Gastrocnemius medialis (tissue), 4 donors: ENCODE data around the gene NLGN3. TPM values are rescaled to one million over a fixed set of nuclear protein-coding genes. Genes with fewer than 3 reads are reported as not detected.

Experiments
- ATAC-seq, 2 donors: fragments of 150-250 bp; one replicate each; pipeline ENCODE4 v1.9.1; 2016
- DNase-seq, 2 donors: peaks; one replicate each; pipeline ENCODE4 v3.0.0-alpha.2; 2019
- H3K27ac ChIP-seq, 4 donors: fragments of 200-600 bp; sonication (generic); 1 replicate in 1 of 4; 2 replicates in 3 of 4; pipeline ENCODE4 v1.5.1; 2016 to 2018; ENCODE audit warnings: mild to moderate bottlenecking in 2 of 4, moderate library complexity in 1 of 4
- H3K27me3 ChIP-seq, 3 donors: fragments of 200-600 bp; sonication (generic) in 2 of 3; 1 replicate in 1 of 3; 2 replicates in 2 of 3; pipeline versions ENCODE4 v1.5.1 to v1.6.0; 2016 to 2019; ENCODE audit warnings: mild to moderate bottlenecking in 1 of 3, moderate library complexity in 1 of 3
- H3K36me3 ChIP-seq, 2 donors: fragments of 200-600 bp; sonication (generic) in 1 of 2; one replicate each; pipeline ENCODE4 v1.5.1; 2017 to 2018
- H3K4me1 ChIP-seq, 2 donors: fragments of 200-600 bp; sonication (generic) in 1 of 2; one replicate each; pipeline ENCODE4 v1.5.1; 2016 to 2017; ENCODE audit warnings: mild to moderate bottlenecking in 2 of 2
- H3K4me3 ChIP-seq, 4 donors: fragments of 200-600 bp; sonication (generic) in 3 of 4; 1 replicate in 1 of 4; 2 replicates in 3 of 4; pipeline ENCODE4 v1.5.1; 2016 to 2019; ENCODE audit warnings: mild to moderate bottlenecking in 2 of 4
- H3K9me3 ChIP-seq, 3 donors: fragments of 200-600 bp; sonication (generic) in 2 of 3; 1 replicate in 1 of 3; 2 replicates in 2 of 3; pipeline ENCODE4 v1.5.1; 2016 to 2019
- POLR2A ChIP-seq, 2 donors: fragments of 450-650 bp; IDR thresholded peaks; one replicate each; pipeline ENCODE4 v1.6.1; 2017; ENCODE audit warnings: antibody characterized with exemption in 2 of 2, mild to moderate bottlenecking in 2 of 2, moderate library complexity in 2 of 2
- in situ Hi-C, 4 donors: fragments of 200-750 bp; cut with MboI; loops; one replicate each; pipeline versions ENCODE4 v1.15.0 to v1.8.0; 2017; ENCODE audit warnings: low sequenced_read_pairs in 4 of 4
- intact Hi-C: fragments of 100-400 bp; cut with DNase I; formaldehyde crosslinking; loops from one replicate; pipeline ENCODE4 v1.15.1; 2023; ENCODE audit warnings: low total_unique reads
- total RNA-seq, 4 donors: library from RNA; depleted of rRNA; stranded (reverse); fragments of >200 nt; gene quantifications; one replicate each; pipeline versions ENCODE4 v1.1.0 to v1.2.3, GENCODE V29; 2016
- TF ChIP-seq, protein P1 (sequence below), 5 experiments: fragments of 450-650 bp in 3 of 5; fragments of 200-600 bp in 2 of 5; sonication (generic) in 2 of 5; IDR thresholded peaks in 4 of 5; conservative IDR thresholded peaks in 1 of 5; 1 replicate in 4 of 5; 2 replicates in 1 of 5; pipeline ENCODE4 v1.5.1; 2016 to 2019; ENCODE audit warnings: antibody characterized with exemption in 5 of 5, mild to moderate bottlenecking in 3 of 5, moderate library complexity in 3 of 5

NLGN3 gene
- total RNA-seq, 4 donors from 2014 or later = 0.31 to 0.39 (median 0.31) TPM; not detected in 1

DNA sequence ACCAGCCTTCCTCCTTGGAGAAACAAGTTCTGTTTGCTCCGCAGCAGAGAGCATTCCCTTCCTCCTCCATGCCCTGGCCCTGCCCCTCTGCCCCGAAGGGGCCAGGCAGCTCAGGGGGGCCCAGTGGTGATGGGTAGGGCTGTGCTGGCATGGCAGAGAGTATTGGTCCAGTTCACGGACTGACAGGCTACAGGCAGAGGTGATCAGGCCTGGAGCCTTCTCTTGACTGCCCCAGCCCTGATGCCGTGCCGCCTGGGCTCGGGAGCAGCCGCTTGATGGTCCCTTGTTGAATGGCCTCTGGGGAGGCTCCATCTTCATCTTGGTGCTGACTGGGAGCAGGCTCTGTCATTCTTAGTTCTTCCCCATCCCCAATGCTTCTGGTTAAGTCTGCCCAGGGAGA is 9.6 kb downstream of the NLGN3 start:
- no peak overlapping the region for H3K4me3 ChIP-seq
- TF ChIP-seq POLR2A (IDR thresholded peaks at IDR 0.05) = no peak
- TF ChIP-seq, protein P1, sequence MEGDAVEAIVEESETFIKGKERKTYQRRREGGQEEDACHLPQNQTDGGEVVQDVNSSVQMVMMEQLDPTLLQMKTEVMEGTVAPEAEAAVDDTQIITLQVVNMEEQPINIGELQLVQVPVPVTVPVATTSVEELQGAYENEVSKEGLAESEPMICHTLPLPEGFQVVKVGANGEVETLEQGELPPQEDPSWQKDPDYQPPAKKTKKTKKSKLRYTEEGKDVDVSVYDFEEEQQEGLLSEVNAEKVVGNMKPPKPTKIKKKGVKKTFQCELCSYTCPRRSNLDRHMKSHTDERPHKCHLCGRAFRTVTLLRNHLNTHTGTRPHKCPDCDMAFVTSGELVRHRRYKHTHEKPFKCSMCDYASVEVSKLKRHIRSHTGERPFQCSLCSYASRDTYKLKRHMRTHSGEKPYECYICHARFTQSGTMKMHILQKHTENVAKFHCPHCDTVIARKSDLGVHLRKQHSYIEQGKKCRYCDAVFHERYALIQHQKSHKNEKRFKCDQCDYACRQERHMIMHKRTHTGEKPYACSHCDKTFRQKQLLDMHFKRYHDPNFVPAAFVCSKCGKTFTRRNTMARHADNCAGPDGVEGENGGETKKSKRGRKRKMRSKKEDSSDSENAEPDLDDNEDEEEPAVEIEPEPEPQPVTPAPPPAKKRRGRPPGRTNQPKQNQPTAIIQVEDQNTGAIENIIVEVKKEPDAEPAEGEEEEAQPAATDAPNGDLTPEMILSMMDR (IDR thresholded peaks at IDR 0.05 in 4 of 5, conservative IDR thresholded peaks at IDR 0.05 in 1 of 5) = no peak
- H3K4me1 ChIP-seq = no peaks in the 10 kb centered on the region
- no peaks in the 10 kb centered on the region for H3K27me3 ChIP-seq
- ATAC-seq = no peak
- DNase-seq = no peak
- intact Hi-C loops (no loop called here), in situ Hi-C loops (loop anchor here in 1 of 4 donors (25.0 kb wide), 1 partner anchor 167 kb away; no protein-coding TSS in a partner anchor)
- H3K27ac ChIP-seq = no peak overlapping the region
- no peaks in the 10 kb centered on the region for H3K36me3 ChIP-seq
- no peaks in the 10 kb centered on the region for H3K9me3 ChIP-seq

DNA sequence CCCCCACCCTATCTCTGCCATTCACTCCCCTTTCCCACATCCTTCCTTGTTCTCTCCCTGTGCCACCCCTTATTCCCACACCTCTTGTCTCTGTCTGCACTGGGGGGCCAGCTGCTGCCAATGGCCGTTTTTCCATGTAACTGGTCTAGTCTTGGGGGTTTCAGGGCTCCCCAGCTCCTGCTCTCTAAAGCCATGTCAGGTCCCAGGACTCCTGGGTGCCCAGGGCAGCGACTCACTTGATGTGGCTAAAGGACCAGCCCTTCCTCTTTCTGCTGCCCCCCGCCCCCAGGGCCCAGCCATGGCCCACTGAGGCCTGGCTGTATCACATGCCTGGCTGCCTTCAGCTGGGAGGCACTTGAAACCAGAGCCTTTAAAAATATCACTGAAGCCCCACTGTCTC is 10.0 kb downstream of the NLGN3 start:
- DNase-seq (no peak), ATAC-seq (no peak)
- Histone ChIP-seq H3K9me3 (no peaks in the 10 kb centered on the region), H3K36me3 (no peaks in the 10 kb centered on the region), H3K27ac (no peak overlapping the region), H3K4me3 (no peak overlapping the region), H3K4me1 (no peaks in the 10 kb centered on the region), H3K27me3 (no peaks in the 10 kb centered on the region)
- in situ Hi-C loops (loop anchor here in 1 of 4 donors (25.0 kb wide), 1 partner anchor 167 kb away; no protein-coding TSS in a partner anchor), intact Hi-C loops (no loop called here)
- no peak for TF ChIP-seq POLR2A (IDR thresholded peaks at IDR 0.05)
- TF ChIP-seq, protein P1 (IDR thresholded peaks at IDR 0.05 in 4 of 5, conservative IDR thresholded peaks at IDR 0.05 in 1 of 5) = no peak

DNA sequence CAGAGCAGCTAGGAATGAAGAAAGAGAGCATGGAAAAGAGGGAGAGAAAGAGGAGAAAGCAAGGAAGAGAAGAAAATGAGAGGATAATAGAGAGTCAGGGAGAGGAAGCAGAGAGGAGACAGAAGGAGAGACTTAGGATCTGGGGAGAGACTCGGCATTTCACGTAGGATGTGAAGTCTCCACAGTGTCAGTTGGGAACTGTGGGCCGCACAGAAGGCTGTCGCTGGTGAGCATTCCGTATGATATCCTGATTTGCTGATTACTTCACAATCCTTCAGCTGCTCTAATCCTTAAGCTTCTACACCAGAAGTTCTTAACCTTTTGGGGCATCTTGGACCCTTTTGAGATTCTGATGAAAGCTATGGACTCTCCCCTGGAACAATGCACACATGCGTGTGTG is 14.0 kb downstream of the NLGN3 start:
- DNase-seq (no peak), ATAC-seq (no peak)
- no peak for TF ChIP-seq POLR2A (IDR thresholded peaks at IDR 0.05)
- TF ChIP-seq, protein P1 (IDR thresholded peaks at IDR 0.05 in 4 of 5, conservative IDR thresholded peaks at IDR 0.05 in 1 of 5) = no peak
- no peaks in the 10 kb centered on the region for H3K36me3 ChIP-seq
- H3K4me1 ChIP-seq = no peaks in the 10 kb centered on the region
- in situ Hi-C loops = loop anchor here in 1 of 4 donors (25.0 kb wide), 1 partner anchor 171 kb away; no protein-coding TSS in a partner anchor
- H3K27me3 ChIP-seq = no peaks in the 10 kb centered on the region
- H3K9me3 ChIP-seq = no peaks in the 10 kb centered on the region
- H3K27ac ChIP-seq = no peak overlapping the region
- H3K4me3 ChIP-seq = no peak overlapping the region
- intact Hi-C loops = no loop called here

DNA sequence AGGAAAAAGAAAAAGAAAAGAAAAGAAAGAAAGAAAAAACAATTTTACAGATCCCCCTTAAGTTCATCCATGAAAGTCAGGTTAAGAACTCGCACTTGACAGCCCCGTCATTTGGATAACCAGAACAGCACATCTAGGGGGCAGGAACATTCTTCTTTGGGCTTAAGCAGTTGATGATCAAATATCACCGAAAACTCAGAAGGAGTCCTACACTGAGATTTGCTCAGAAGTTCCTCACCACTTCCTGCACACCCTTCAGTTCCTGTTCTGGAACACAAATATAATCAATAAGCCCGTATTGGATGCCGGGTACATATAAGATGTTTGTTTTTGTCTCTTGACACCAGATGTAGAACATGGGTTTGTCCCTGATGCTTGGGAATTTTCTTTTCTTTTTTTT is 14.7 kb downstream of the NLGN3 start:
- TF ChIP-seq POLR2A (IDR thresholded peaks at IDR 0.05) = no peak
- TF ChIP-seq, protein P1 (IDR thresholded peaks at IDR 0.05 in 4 of 5, conservative IDR thresholded peaks at IDR 0.05 in 1 of 5) = no peak
- no peak for ATAC-seq
- in situ Hi-C loops = loop anchor here in 1 of 4 donors (25.0 kb wide), 1 partner anchor 172 kb away; no protein-coding TSS in a partner anchor

GRCh38 chrX:71160475-71160874 is 15.8 kb downstream of the NLGN3 start:
- ATAC-seq = no peak
- Histone ChIP-seq H3K36me3 (no peaks in the 10 kb centered on the region), H3K27ac (no peak overlapping the region), H3K27me3 (no peaks in the 10 kb centered on the region), H3K9me3 (no peaks in the 10 kb centered on the region), H3K4me1 (no peaks in the 10 kb centered on the region), H3K4me3 (no peak overlapping the region)
- in situ Hi-C loops (loop anchor here in 1 of 4 donors (25.0 kb wide), 1 partner anchor 173 kb away; no protein-coding TSS in a partner anchor), intact Hi-C loops (no loop called here)
- TF ChIP-seq, protein P1 (IDR thresholded peaks at IDR 0.05 in 4 of 5, conservative IDR thresholded peaks at IDR 0.05 in 1 of 5) = no peak
- TF ChIP-seq POLR2A (IDR thresholded peaks at IDR 0.05) = no peak
- no peak for DNase-seq

More for the DNA sequence above, 14.7 kb downstream of the NLGN3 start:
- Histone ChIP-seq H3K27ac (no peak overlapping the region), H3K27me3 (no peaks in the 10 kb centered on the region), H3K36me3 (no peaks in the 10 kb centered on the region), H3K4me1 (no peaks in the 10 kb centered on the region), H3K4me3 (no peak overlapping the region), H3K9me3 (no peaks in the 10 kb centered on the region)
- no peak for DNase-seq
- intact Hi-C loops = no loop called here
